Neutrophil (primary cell): ENCODE results near the gene SPARCL1.

Source experiments
- H3K27ac ChIP-seq: fragments of 200-600 bp; sonication (generic); 2 replicates; pipeline ENCODE4 v1.5.1; 2016; ENCODE audit warnings: mild to moderate bottlenecking, moderate library complexity
- H3K27me3 ChIP-seq: fragments of 200-600 bp; sonication (generic); 2 replicates; pipeline ENCODE4 v1.6.0; 2016; ENCODE audit warnings: mild to moderate bottlenecking
- H3K36me3 ChIP-seq: fragments of 200-600 bp; sonication (generic); 2 replicates; pipeline ENCODE4 v1.5.1; 2017
- H3K4me1 ChIP-seq, 2 experiments: fragments of 200-600 bp in 1 of 2; sonication (generic) in 1 of 2; 1 replicate in 1 of 2; 2 replicates in 1 of 2; pipeline versions ENCODE4 v1.5.1 to v1.6.1; 2013 to 2016; ENCODE audit warnings: low read depth in 1 of 2, low read length in 1 of 2, mild to moderate bottlenecking in 1 of 2, moderate library complexity in 1 of 2; ENCODE audit not compliant: control insufficient read depth in 1 of 2, insufficient read depth in 1 of 2
- H3K4me3 ChIP-seq, 2 experiments: fragments of 200-600 bp in 1 of 2; sonication (generic) in 1 of 2; 1 replicate in 1 of 2; 2 replicates in 1 of 2; pipeline ENCODE4 v1.5.1; 2013 to 2016; ENCODE audit warnings: low read depth in 1 of 2, low read length in 1 of 2, mild to moderate bottlenecking in 1 of 2, moderate library complexity in 1 of 2
- H3K9me3 ChIP-seq: fragments of 200-600 bp; sonication (generic); 2 replicates; pipeline ENCODE4 v1.5.1; 2016
- TF ChIP-seq, protein P1 (sequence below): fragments of 200-600 bp; sonication (generic); IDR thresholded peaks from 2 replicates; pipeline ENCODE4 v1.5.1; 2016; ENCODE audit warnings: antibody characterized with exemption

Gene SPARCL1

DNA sequence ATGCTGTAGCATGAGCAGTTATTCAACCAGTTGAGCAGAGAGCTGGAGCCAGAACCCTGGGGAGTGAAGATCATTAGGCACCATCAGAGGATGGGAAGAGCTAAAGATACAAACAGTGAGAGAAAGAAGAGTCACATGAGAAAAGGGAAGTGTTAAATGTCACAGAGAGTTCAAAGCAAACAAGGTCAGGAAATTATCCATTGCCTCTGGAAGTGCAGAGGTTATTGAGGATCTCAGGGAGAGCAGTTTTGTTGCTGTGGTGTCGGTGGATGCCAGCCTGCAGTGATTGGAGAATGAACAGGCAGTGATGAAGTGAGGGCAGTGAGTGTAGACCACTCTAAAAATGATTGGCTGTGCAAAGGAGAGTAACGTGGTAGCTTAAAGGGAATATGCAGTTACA is 17.7 kb downstream of the SPARCL1 start:
- Histone ChIP-seq H3K4me1 (no peaks in the 10 kb centered on the region), H3K27ac (no peak overlapping the region), H3K9me3 (no peaks in the 10 kb centered on the region), H3K36me3 (no peaks in the 10 kb centered on the region), H3K4me3 (no peak overlapping the region), H3K27me3 (no peaks in the 10 kb centered on the region)
- TF ChIP-seq, protein P1, sequence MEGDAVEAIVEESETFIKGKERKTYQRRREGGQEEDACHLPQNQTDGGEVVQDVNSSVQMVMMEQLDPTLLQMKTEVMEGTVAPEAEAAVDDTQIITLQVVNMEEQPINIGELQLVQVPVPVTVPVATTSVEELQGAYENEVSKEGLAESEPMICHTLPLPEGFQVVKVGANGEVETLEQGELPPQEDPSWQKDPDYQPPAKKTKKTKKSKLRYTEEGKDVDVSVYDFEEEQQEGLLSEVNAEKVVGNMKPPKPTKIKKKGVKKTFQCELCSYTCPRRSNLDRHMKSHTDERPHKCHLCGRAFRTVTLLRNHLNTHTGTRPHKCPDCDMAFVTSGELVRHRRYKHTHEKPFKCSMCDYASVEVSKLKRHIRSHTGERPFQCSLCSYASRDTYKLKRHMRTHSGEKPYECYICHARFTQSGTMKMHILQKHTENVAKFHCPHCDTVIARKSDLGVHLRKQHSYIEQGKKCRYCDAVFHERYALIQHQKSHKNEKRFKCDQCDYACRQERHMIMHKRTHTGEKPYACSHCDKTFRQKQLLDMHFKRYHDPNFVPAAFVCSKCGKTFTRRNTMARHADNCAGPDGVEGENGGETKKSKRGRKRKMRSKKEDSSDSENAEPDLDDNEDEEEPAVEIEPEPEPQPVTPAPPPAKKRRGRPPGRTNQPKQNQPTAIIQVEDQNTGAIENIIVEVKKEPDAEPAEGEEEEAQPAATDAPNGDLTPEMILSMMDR, result no peak

DNA sequence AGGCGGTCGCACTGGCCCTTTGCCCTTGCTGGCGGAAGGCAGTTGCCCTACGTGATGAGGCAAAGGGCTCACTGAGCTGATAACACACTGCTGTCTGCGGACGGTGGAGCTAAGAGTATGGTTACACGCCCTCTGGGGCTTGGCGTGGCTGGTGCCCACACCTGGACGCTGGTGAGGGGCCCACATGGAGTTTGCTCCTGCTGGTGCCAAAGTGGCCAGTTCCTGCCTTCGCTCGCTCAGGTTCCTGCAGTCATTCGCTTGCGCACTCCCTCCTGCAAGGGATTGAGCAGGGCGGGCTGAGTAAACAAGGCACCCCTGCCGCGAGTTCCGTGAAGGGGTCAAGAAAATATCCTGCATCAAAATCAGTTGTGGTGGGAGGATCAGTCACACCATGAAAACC is 18.4 kb downstream of the SPARCL1 start:
- TF ChIP-seq, protein P1, result no peak
- H3K9me3 ChIP-seq, result no peaks in the 10 kb centered on the region
- H3K27ac ChIP-seq, result no peak overlapping the region
- no peaks in the 10 kb centered on the region for H3K27me3 ChIP-seq
- H3K4me1 ChIP-seq, result no peaks in the 10 kb centered on the region
- H3K4me3 ChIP-seq, result no peak overlapping the region
- H3K36me3 ChIP-seq, result no peaks in the 10 kb centered on the region

DNA sequence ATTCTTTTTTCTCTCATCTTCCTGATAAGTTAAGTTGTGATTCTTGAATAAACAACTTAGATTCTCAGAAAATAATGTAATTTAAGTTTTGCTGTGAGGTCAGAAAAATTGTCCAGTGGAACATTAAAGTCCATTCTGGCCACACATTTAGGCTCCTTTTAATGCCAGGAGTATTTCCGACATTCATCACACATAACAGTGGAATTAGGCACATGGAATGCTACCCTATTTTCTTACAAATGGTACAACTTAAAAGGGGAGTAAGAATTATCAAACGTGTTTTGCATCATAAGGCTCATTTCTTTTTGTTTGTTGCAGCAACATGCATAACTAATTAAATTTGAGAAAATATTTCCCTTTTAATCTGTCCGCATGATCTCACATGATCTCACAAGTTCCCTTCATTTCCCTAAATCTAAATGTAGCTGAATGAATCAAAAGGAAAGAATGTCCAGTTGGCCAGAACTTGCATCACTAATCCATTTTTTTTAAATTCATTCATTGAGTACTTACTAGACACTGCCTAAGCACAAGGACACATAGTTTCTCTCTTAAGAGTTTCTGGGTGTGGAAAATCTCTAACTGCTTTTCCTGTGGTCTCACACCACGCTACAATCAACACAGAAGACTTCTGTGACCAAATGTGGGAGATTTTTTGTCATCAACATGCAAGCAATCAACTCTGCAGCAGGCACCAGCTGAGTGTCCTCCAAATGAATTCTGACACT is 22.0 kb downstream of the SPARCL1 start:
- Histone ChIP-seq H3K27ac (no peak overlapping the region), H3K4me3 (no peak overlapping the region), H3K36me3 (no peaks in the 10 kb centered on the region), H3K4me1 (no peaks in the 10 kb centered on the region), H3K27me3 (no peaks in the 10 kb centered on the region), H3K9me3 (no peaks in the 10 kb centered on the region)
- TF ChIP-seq, protein P1, result no peak

DNA sequence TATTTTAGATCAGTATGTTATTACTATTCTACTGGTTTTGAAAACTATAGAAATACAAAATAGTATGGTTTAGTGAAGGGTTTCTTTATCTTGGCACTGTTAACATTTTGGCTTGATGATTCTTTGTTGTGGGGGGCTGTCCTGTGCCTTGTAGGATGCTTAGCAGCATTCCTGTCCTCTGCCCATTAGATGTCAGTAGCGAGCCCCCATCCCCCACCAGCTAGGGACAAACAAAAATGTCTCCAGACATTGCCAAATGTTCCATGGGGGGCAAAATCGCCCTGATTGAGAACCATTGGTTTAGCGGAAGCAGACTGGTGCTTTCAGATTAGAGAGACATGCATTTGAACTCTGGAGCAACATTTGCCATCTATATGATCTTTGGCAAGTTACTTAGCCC is 23.3 kb downstream of the SPARCL1 start:
- H3K27ac ChIP-seq, result no peak overlapping the region
- no peaks in the 10 kb centered on the region for H3K4me1 ChIP-seq
- no peaks in the 10 kb centered on the region for H3K36me3 ChIP-seq
- TF ChIP-seq, protein P1, result no peak
- H3K4me3 ChIP-seq, result no peak overlapping the region
- H3K9me3 ChIP-seq, result no peaks in the 10 kb centered on the region
- no peaks in the 10 kb centered on the region for H3K27me3 ChIP-seq

DNA sequence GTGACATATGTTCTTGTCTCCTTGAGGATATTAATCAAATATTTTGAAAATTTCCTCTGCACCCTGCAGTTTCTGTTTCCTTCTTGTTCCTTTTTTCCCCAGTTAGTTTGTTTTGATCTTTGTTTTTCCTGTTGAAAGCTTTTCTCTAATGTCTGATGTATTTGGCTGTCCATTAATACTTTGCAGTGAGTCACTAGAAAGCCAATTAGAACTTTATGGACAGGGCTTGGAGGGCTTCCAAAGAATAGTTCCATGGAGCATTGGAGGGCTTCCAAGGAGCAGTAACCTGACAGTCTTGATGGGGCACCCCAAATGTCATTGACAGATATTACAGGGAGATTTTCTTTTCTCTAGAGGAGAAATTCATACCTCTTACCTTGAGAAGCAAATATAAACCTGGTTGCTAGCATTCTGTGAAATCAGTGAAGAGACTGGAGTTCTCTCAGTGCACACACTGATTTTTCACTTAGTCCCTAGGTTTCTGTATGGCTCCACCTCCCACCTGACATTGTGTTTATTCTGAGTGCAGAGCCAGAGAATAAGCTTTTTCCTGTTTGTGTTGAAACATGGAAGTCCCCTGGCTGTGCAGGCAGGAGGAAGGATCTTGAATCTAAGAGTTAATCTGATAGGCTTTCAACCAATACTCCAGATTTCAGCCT is 26.5 kb downstream of the SPARCL1 start:
- Histone ChIP-seq H3K9me3 (no peaks in the 10 kb centered on the region), H3K4me1 (no peaks in the 10 kb centered on the region), H3K27me3 (no peaks in the 10 kb centered on the region), H3K36me3 (no peaks in the 10 kb centered on the region), H3K27ac (no peak overlapping the region), H3K4me3 (no peak overlapping the region)
- TF ChIP-seq, protein P1, result no peak
